SU-DHL-6 (cell line): Measurements from ENCODE around the gene ZNF26.

Experiments used
- H2AFZ ChIP-seq: fragments of 200-600 bp; sonication (generic); 2 replicates; pipeline ENCODE4 v1.6.1; 2014; ENCODE audit warnings: low read depth, mild to moderate bottlenecking, moderate library complexity, mixed read lengths, antibody characterized with exemption, low read length; ENCODE audit not compliant: severe bottlenecking
- H3F3A ChIP-seq: fragments of 200-600 bp; shearing (Covaris generic); 2 replicates; pipeline ENCODE4 v1.6.0; 2016; ENCODE audit warnings: antibody characterized with exemption, mild to moderate bottlenecking; ENCODE audit not compliant: insufficient read depth
- H3K27ac ChIP-seq: fragments of 200-600 bp; sonication (generic); 2 replicates; pipeline ENCODE4 v1.5.1; 2016; ENCODE audit warnings: low read depth, mild to moderate bottlenecking, low read length, moderate library complexity, mixed read lengths
- H3K27me3 ChIP-seq: fragments of 200-600 bp; sonication (generic), shearing (Covaris generic); 2 replicates; pipeline ENCODE4 v1.6.0; 2014; ENCODE audit warnings: mild to moderate bottlenecking, low read length
- H3K36me3 ChIP-seq: fragments of 200-600 bp; sonication (generic); 2 replicates; pipeline ENCODE4 v1.6.1; 2014; ENCODE audit warnings: mild to moderate bottlenecking, low read length, mixed read lengths
- H3K4me2 ChIP-seq: fragments of 300-600, 200-600 bp; shearing (Covaris generic), sonication (generic); 2 replicates; pipeline ENCODE4 v1.6.0; 2014; ENCODE audit warnings: low read length, low read depth, mild to moderate bottlenecking; ENCODE audit not compliant: poor library complexity, severe bottlenecking
- H3K4me3 ChIP-seq: fragments of 200-600 bp; sonication (generic); 2 replicates; pipeline ENCODE4 v1.5.1; 2014; ENCODE audit warnings: antibody characterized with exemption, low read length, mild to moderate bottlenecking, mixed read lengths; ENCODE audit not compliant: insufficient read depth, poor library complexity, severe bottlenecking
- H3K79me2 ChIP-seq: fragments of 200-600 bp; sonication (generic); 2 replicates; pipeline ENCODE4 v1.6.1; 2014; ENCODE audit warnings: mild to moderate bottlenecking, low read length, moderate library complexity; ENCODE audit not compliant: insufficient read depth
- H3K9ac ChIP-seq: fragments of 200-600 bp; sonication (generic); 2 replicates; pipeline ENCODE4 v1.7.0; 2014; ENCODE audit warnings: mild to moderate bottlenecking, low read length
- H3K9me2 ChIP-seq: fragments of 200-600 bp; sonication (generic); replicated peaks from 2 replicates; pipeline ENCODE4 v1.6.1; 2014; ENCODE audit warnings: low read length; ENCODE audit not compliant: insufficient read depth
- H3K9me3 ChIP-seq: fragments of 200-600 bp; sonication (generic); 2 replicates; pipeline ENCODE4 v1.6.1; 2014; ENCODE audit warnings: low read length, mixed read lengths; ENCODE audit not compliant: insufficient read depth
- H4K20me1 ChIP-seq: fragments of 200-600 bp; sonication (generic); 2 replicates; pipeline ENCODE4 v1.6.1; 2014; ENCODE audit warnings: low read depth, mild to moderate bottlenecking, antibody characterized with exemption, low read length, moderate library complexity, mixed read lengths
- CTCF ChIP-seq: fragments of 200-600 bp; sonication (generic); IDR thresholded peaks from one replicate; pipeline ENCODE4 v1.5.1; 2017; ENCODE audit warnings: antibody characterized with exemption, mild to moderate bottlenecking, low read length, moderate library complexity; ENCODE audit not compliant: insufficient read depth, poor library complexity, severe bottlenecking
- EZH2phosphoT487 ChIP-seq: fragments of 200-600 bp; sonication (generic), shearing (Covaris generic); conservative IDR thresholded peaks from 2 replicates; pipeline ENCODE4 v1.6.1; 2018; ENCODE audit warnings: mild to moderate bottlenecking, antibody characterized with exemption, low read length, moderate library complexity, mixed read lengths

The ZNF26 gene

GRCh38 chr12:132952371-132953162, 33.6 kb upstream of the ZNF26 start:
- Histone ChIP-seq H3K4me3 (no peak overlapping the region), H4K20me1 (no peaks in the 10 kb centered on the region), H3K79me2 (peaks cover 24% of the 10 kb centered on the region), H3F3A (peaks cover 13% of the 10 kb centered on the region; the same call in 1 of the 2 replicates), H3K9me3 (peaks cover 43% of the 10 kb centered on the region; the same call in 1 of the 2 replicates), H3K27me3 (no peaks in the 10 kb centered on the region), H3K9me2 (no peaks in the 10 kb centered on the region), H2AFZ (no peak overlapping the region), H3K36me3 (peaks cover 5% of the 10 kb centered on the region; the same call in 1 of the 2 replicates), H3K27ac (no peak overlapping the region), H3K4me2 (no peak overlapping the region), H3K9ac (no peak overlapping the region)
- no peak for TF ChIP-seq EZH2phosphoT487
- TF ChIP-seq CTCF = no peak

- no peak overlapping the region for H3K9ac ChIP-seq
- H3K9me2 ChIP-seq = no peaks in the 10 kb centered on the region
- TF ChIP-seq EZH2phosphoT487 (no peak), CTCF (no peak)
- no peak overlapping the region for H2AFZ ChIP-seq
- no peaks in the 10 kb centered on the region for H3K27me3 ChIP-seq
- no peak overlapping the region for H3K27ac ChIP-seq
- H3K79me2 ChIP-seq = peaks cover 24% of the 10 kb centered on the region
- H3F3A ChIP-seq = peaks cover 13% of the 10 kb centered on the region; the same call in 1 of the 2 replicates
- H4K20me1 ChIP-seq = no peaks in the 10 kb centered on the region
- H3K4me3 ChIP-seq = no peak overlapping the region
- H3K4me2 ChIP-seq = no peak overlapping the region
- H3K36me3 ChIP-seq = peaks cover 2% of the 10 kb centered on the region; the same call in 1 of the 2 replicates
- peaks cover 41% of the 10 kb centered on the region; the same call in 1 of the 2 replicates for H3K9me3 ChIP-seq
These were observed 33.1 kb upstream of the ZNF26 start for GRCh38 chr12:132953163-132953425.

GRCh38 chr12:132953771-132954170, 32.4 kb upstream of the ZNF26 start:
- peaks cover 24% of the 10 kb centered on the region for H3K79me2 ChIP-seq
- no peaks in the 10 kb centered on the region for H3K36me3 ChIP-seq
- peaks cover 13% of the 10 kb centered on the region; the same call in 1 of the 2 replicates for H3F3A ChIP-seq
- no peak overlapping the region for H3K4me2 ChIP-seq
- TF ChIP-seq CTCF (no peak), EZH2phosphoT487 (no peak)
- no peak overlapping the region for H3K27ac ChIP-seq
- H4K20me1 ChIP-seq = no peaks in the 10 kb centered on the region
- no peak overlapping the region for H3K9ac ChIP-seq
- H3K9me2 ChIP-seq = no peaks in the 10 kb centered on the region
- peaks cover 34% of the 10 kb centered on the region; the same call in 1 of the 2 replicates for H3K9me3 ChIP-seq
- no peaks in the 10 kb centered on the region for H3K27me3 ChIP-seq
- H2AFZ ChIP-seq = no peak overlapping the region
- H3K4me3 ChIP-seq = no peak overlapping the region
